Naive thymus-derived CD4-positive, alpha-beta T cell (primary cell): ENCODE data around the gene DCAF4. TPM values are rescaled to one million over a fixed set of nuclear protein-coding genes. Genes with fewer than 3 reads are reported as not detected.

Experiments used
- ATAC-seq: fragments of 150-1000 bp; cut with Tn5 transposase; 2 replicates; pipeline ENCODE4 v1.10.0; 2021; ENCODE audit warnings: mild to moderate bottlenecking, moderate library complexity
- CTCF ChIA-PET: fragments of 350-600 bp; sonication (Branson Sonifier 250); formaldehyde crosslinking; loops from one replicate; lab custom pipeline; 2021; ENCODE audit warnings: antibody characterized with exemption; lab: Charles Lee
- POLR2A ChIA-PET: fragments of 350-600 bp; sonication (Branson Sonifier 250); formaldehyde crosslinking; loops from one replicate; lab custom pipeline; 2021; ENCODE audit warnings: antibody characterized with exemption, inconsistent platforms; lab: Charles Lee
- DNase-seq, 9 donors: peaks; one replicate each; pipeline versions ENCODE4 v3.0.0 to v3.0.0-alpha.2; 2020 to 2022; ENCODE audit warnings: mixed read lengths in 1 of 9
- H3K27ac ChIP-seq: one replicate; pipeline ENCODE4 v1.7.0; 2013; ENCODE audit warnings: mild to moderate bottlenecking, low read depth, low read length, moderate library complexity
- H3K27me3 ChIP-seq, 2 donors: one replicate each; pipeline ENCODE4 v1.7.0; 2013; ENCODE audit warnings: low read length in 2 of 2, mild to moderate bottlenecking in 2 of 2, moderate library complexity in 2 of 2; ENCODE audit not compliant: control insufficient read depth in 2 of 2, insufficient read depth in 2 of 2
- H3K36me3 ChIP-seq, 3 experiments: 1 replicate in 2 of 3; 2 replicates in 1 of 3; pipeline ENCODE4 v1.7.0; 2013; ENCODE audit warnings: low read length in 3 of 3, mild to moderate bottlenecking in 3 of 3, moderate library complexity in 1 of 3; ENCODE audit not compliant: insufficient read depth in 3 of 3, control insufficient read depth in 2 of 3
- H3K4me1 ChIP-seq, 2 donors: one replicate each; pipeline ENCODE4 v1.7.0; 2013; ENCODE audit warnings: low read length in 2 of 2, mild to moderate bottlenecking in 2 of 2, moderate library complexity in 1 of 2; ENCODE audit not compliant: control insufficient read depth in 2 of 2, insufficient read depth in 2 of 2
- H3K4me3 ChIP-seq: 2 replicates; pipeline ENCODE4 v1.7.0; 2013; ENCODE audit warnings: mild to moderate bottlenecking, low read length
- H3K9me3 ChIP-seq, 3 experiments: 1 replicate in 2 of 3; 2 replicates in 1 of 3; pipeline ENCODE4 v1.7.0; 2013; ENCODE audit warnings: low read length in 3 of 3; ENCODE audit not compliant: control insufficient read depth in 2 of 3
- H3K27ac Mint-ChIP-seq, 9 donors: one replicate each; pipeline ENCODE4 v1.8.0; 2020 to 2022; ENCODE audit warnings: mixed read lengths in 9 of 9, mild to moderate bottlenecking in 8 of 9, moderate library complexity in 5 of 9, inconsistent platforms in 2 of 9
- H3K27me3 Mint-ChIP-seq, 5 donors: one replicate each; pipeline ENCODE4 v1.8.0; 2021 to 2022; ENCODE audit warnings: mixed read lengths in 5 of 5, mild to moderate bottlenecking in 1 of 5
- H3K36me3 Mint-ChIP-seq, 5 donors: one replicate each; pipeline ENCODE4 v1.8.0; 2020 to 2022; ENCODE audit warnings: mixed read lengths in 5 of 5, mild to moderate bottlenecking in 3 of 5, inconsistent platforms in 1 of 5
- H3K4me1 Mint-ChIP-seq, 7 donors: one replicate each; pipeline ENCODE4 v1.8.0; 2020 to 2022; ENCODE audit warnings: mixed read lengths in 7 of 7, mild to moderate bottlenecking in 3 of 7, inconsistent platforms in 1 of 7
- H3K4me3 Mint-ChIP-seq, 10 donors: one replicate each; pipeline ENCODE4 v1.8.0; 2020 to 2022; ENCODE audit warnings: mild to moderate bottlenecking in 10 of 10, mixed read lengths in 10 of 10, moderate library complexity in 6 of 10, inconsistent platforms in 2 of 10
- H3K9me3 Mint-ChIP-seq, 11 donors: one replicate each; pipeline ENCODE4 v1.8.0; 2020 to 2022; ENCODE audit warnings: mixed read lengths in 11 of 11, mild to moderate bottlenecking in 4 of 11, inconsistent platforms in 1 of 11, moderate library complexity in 1 of 11
- intact Hi-C, 2 donors: fragments of 100-400 bp; cut with micrococcal nuclease; formaldehyde crosslinking; loops; one replicate each; pipeline ENCODE4 v1.15.1; 2023
- polyA plus RNA-seq, 2 donors: library from polyadenylated mRNA; unstranded; fragments of 300-500 nt; fragmentation: Illumina TruSeq; gene quantifications; one replicate each; pipeline ENCODE4 v1.2.3, GENCODE V29; 2021
- total RNA-seq, 6 experiments: library from RNA in 5 of 6; stranded (reverse) in 5 of 6; gene quantifications; 1 replicate in 5 of 6; 2 replicates in 1 of 6; pipeline ENCODE4 v1.2.3 and lab custom pipeline; 2021 to 2026

The DCAF4 gene
- total RNA-seq (10 to 100 TPM; 17.6 to 37.8 (median 21.8) TPM), polyA plus RNA-seq (10 to 100 TPM in 1 of 2 donors, 1 to 10 TPM in 1; 6.8 to 12.7 TPM), total RNA-seq (lab: John Stamatoyannopoulos, UW) (29.5 reads per million, percentile 59 among the genes with 10 or more reads in this experiment)

GRCh38 chr14:72926292-72927028 lies at the start of gene DCAF4:
DCAF4 (plus strand) TSS chr14:72926464; CDS start chr14:72937979, 11,515 bp downstream.
- peak within 1 kb of the TSS; percentile 74 for H3K27ac ChIP-seq
- Mint-ChIP-seq H3K9me3 (no peaks in the 10 kb centered on the region), H3K36me3 (no peaks in the 10 kb centered on the region), H3K27ac (peak within 1 kb of the TSS; percentile 58 to 96 (median 95)), H3K4me3 (peak within 1 kb of the TSS; percentile 93 to 99 (median 96)), H3K4me1 (peaks cover 2 to 27% (median 11%) of the 10 kb centered on the region in 7 donors), H3K27me3 (peaks cover 0 to 21% (median 0%) of the 10 kb centered on the region in 5 donors)
- POLR2A ChIA-PET: interaction anchor here (1.1 kb wide), 1 partner anchor 31 kb away, joined by 3 read pairs; no protein-coding TSS in a partner anchor
- H3K4me3 ChIP-seq: peak within 1 kb of the TSS; percentile 64
- ATAC-seq (peak; percentile 96), DNase-seq (peak; percentile 67 to 96 (median 92))
- H3K27me3 ChIP-seq: no peaks in the 10 kb centered on the region
- peaks cover 0 to 3% of the 10 kb centered on the region in 2 donors for H3K4me1 ChIP-seq
- H3K36me3 ChIP-seq: no peaks in the 10 kb centered on the region
- intact Hi-C loops: loop anchor here (1.0 to 5.0 kb wide), 11 partner anchors 22 to 1566 kb away; partner anchors contain the start of genes ALDH6A1 (in 2 of the 2), DPF3 (in 2 of the 2), ISCA2 (in 2 of the 2) and LIN52 (in 2 of the 2)
- H3K9me3 ChIP-seq: no peaks in the 10 kb centered on the region
- CTCF ChIA-PET: no interaction called here

- Histone ChIP-seq H3K27ac (no peak overlapping the region), H3K36me3 (no peaks in the 10 kb centered on the region), H3K9me3 (no peaks in the 10 kb centered on the region), H3K27me3 (no peaks in the 10 kb centered on the region), H3K4me1 (no peaks in the 10 kb centered on the region), H3K4me3 (no peak overlapping the region)
- ChIA-PET CTCF (no interaction called here), POLR2A (no interaction called here)
- Mint-ChIP-seq H3K27me3 (peaks cover 0 to 6% (median 4%) of the 10 kb centered on the region in 5 donors), H3K27ac (no peak overlapping the region), H3K4me1 (peaks cover 0 to 20% (median 0%) of the 10 kb centered on the region in 7 donors), H3K36me3 (peaks cover 0 to 14% (median 0%) of the 10 kb centered on the region in 5 donors), H3K4me3 (no peak overlapping the region), H3K9me3 (peaks cover 0 to 9% (median 3%) of the 10 kb centered on the region in 11 donors)
- intact Hi-C loops: no loop called here
- DNase-seq: no peak
- ATAC-seq: no peak
Measured at GRCh38 chr14:72876710-72877063, 49.6 kb upstream of the DCAF4 start.

DNA sequence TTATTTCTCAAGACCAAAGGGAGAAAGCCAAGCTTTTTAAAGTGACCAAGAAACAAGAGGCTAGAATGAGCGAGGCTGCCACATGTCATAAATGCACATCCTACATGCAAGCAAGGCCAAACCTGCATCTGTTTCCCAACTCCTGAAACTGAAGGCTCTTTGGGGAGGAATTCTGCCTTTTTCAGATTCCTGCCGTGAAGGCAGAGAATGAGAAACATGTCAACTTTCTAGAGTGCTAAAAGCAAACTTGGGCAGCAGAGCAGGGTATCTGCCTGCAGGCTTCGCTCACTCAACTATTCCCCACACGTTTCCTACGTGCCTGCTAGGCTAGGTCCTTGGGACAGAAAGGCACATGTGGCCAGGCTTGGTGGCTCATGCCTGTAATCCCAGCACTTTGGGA lies 47.5 kb upstream of the DCAF4 start:
- no peak for DNase-seq
- Histone ChIP-seq H3K9me3 (no peaks in the 10 kb centered on the region), H3K27me3 (no peaks in the 10 kb centered on the region), H3K36me3 (no peaks in the 10 kb centered on the region), H3K4me1 (no peaks in the 10 kb centered on the region), H3K27ac (no peak overlapping the region), H3K4me3 (no peak overlapping the region)
- H3K9me3 Mint-ChIP-seq: peaks cover 0 to 5% (median 0%) of the 10 kb centered on the region in 11 donors
- no peak overlapping the region for H3K4me3 Mint-ChIP-seq
- intact Hi-C loops: no loop called here
- ChIA-PET POLR2A (no interaction called here), CTCF (no interaction called here)
- no peak for ATAC-seq
- peaks cover 0 to 6% (median 5%) of the 10 kb centered on the region in 5 donors for H3K27me3 Mint-ChIP-seq
- peaks cover 0 to 33% (median 0%) of the 10 kb centered on the region in 7 donors for H3K4me1 Mint-ChIP-seq
- H3K27ac Mint-ChIP-seq: no peak overlapping the region
- peaks cover 0 to 14% (median 0%) of the 10 kb centered on the region in 5 donors for H3K36me3 Mint-ChIP-seq

DNA sequence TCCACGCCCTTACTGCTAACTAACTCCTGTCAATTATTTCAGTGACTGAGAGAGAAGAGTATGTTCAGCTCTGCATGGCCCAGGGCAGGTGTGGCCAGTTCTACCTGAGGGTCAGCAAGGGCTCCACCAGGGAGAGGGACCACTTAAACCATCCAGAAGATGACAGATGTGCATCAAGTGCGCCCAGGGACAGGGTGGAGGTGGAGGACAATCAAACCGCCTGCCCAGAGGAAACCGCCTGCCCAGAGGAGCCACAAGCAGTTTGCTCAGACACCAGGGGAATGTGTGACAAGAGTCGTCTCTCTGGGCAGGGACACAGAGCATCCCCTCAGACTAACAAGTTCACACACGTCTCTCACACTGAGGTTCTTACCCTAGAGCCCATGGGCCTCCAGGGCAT lies 46.8 kb upstream of the DCAF4 start:
- CTCF ChIA-PET: no interaction called here
- Histone ChIP-seq H3K27me3 (no peaks in the 10 kb centered on the region), H3K4me1 (no peaks in the 10 kb centered on the region), H3K27ac (no peak overlapping the region), H3K9me3 (no peaks in the 10 kb centered on the region), H3K36me3 (no peaks in the 10 kb centered on the region), H3K4me3 (no peak overlapping the region)
- POLR2A ChIA-PET: no interaction called here
- peaks cover 0 to 13% (median 0%) of the 10 kb centered on the region in 5 donors for H3K36me3 Mint-ChIP-seq
- H3K4me1 Mint-ChIP-seq: peaks cover 0 to 39% (median 0%) of the 10 kb centered on the region in 7 donors
- H3K4me3 Mint-ChIP-seq: no peak overlapping the region
- intact Hi-C loops: no loop called here
- peaks cover 0 to 6% (median 5%) of the 10 kb centered on the region in 5 donors for H3K27me3 Mint-ChIP-seq
- no peak for ATAC-seq
- H3K27ac Mint-ChIP-seq: no peak overlapping the region
- no peak for DNase-seq
- peaks cover 0 to 4% (median 0%) of the 10 kb centered on the region in 11 donors for H3K9me3 Mint-ChIP-seq

GRCh38 chr14:72880164-72880563 lies 46.1 kb upstream of the DCAF4 start:
- Mint-ChIP-seq H3K4me1 (peaks cover 0 to 41% (median 0%) of the 10 kb centered on the region in 7 donors), H3K27me3 (peaks cover 0 to 6% (median 5%) of the 10 kb centered on the region in 5 donors), H3K27ac (no peak overlapping the region), H3K4me3 (no peak overlapping the region), H3K9me3 (peaks cover 0 to under 1% (median 0%) of the 10 kb centered on the region in 11 donors), H3K36me3 (peaks cover 0 to 8% (median 0%) of the 10 kb centered on the region in 5 donors)
- DNase-seq (no peak), ATAC-seq (no peak)
- H3K36me3 ChIP-seq: no peaks in the 10 kb centered on the region
- intact Hi-C loops: no loop called here
- no peak overlapping the region for H3K27ac ChIP-seq
- H3K4me1 ChIP-seq: no peaks in the 10 kb centered on the region
- ChIA-PET CTCF (no interaction called here), POLR2A (no interaction called here)
- no peaks in the 10 kb centered on the region for H3K27me3 ChIP-seq
- H3K4me3 ChIP-seq: no peak overlapping the region
- H3K9me3 ChIP-seq: no peaks in the 10 kb centered on the region

DNA sequence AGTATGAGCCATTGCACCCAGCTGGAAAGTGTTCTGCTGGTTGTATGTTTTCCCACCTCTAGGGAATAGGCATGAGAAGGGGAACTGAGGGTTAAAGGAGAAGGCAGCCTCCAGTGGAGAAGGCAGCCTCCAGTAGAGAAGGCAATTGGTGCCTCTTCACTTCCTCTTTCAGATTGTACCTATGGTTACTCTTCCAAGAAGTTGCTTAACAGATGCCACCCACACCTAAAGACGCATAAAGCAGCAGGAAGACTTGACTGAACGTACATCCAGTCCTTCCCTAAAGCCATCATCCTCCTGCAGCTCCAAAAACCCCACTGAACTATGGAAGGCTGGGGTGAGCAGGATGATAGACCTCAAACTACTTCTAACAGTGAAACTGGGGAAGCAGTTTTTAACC lies 45.4 kb upstream of the DCAF4 start:
- no peaks in the 10 kb centered on the region for H3K36me3 ChIP-seq
- H3K27ac ChIP-seq: no peak overlapping the region
- ChIA-PET CTCF (no interaction called here), POLR2A (no interaction called here)
- Mint-ChIP-seq H3K27ac (peak overlapping the region in 1 of 9 donors; percentile 40), H3K27me3 (peaks cover 0 to 8% (median 5%) of the 10 kb centered on the region in 5 donors), H3K36me3 (peaks cover 0 to 11% (median 0%) of the 10 kb centered on the region in 5 donors), H3K9me3 (peaks cover 0 to 3% (median 0%) of the 10 kb centered on the region in 11 donors), H3K4me3 (peak overlapping the region in 1 of 10 donors; percentile 52), H3K4me1 (peaks cover 0 to 41% (median 0%) of the 10 kb centered on the region in 7 donors)
- H3K9me3 ChIP-seq: no peaks in the 10 kb centered on the region
- no peaks in the 10 kb centered on the region for H3K4me1 ChIP-seq
- H3K4me3 ChIP-seq: no peak overlapping the region
- intact Hi-C loops: no loop called here
- ATAC-seq (no peak), DNase-seq (no peak)
- H3K27me3 ChIP-seq: no peaks in the 10 kb centered on the region
